Fibroblast of pulmonary artery (primary cell): ENCODE data around the gene MAB21L4.

Experiments used
- DNase-seq: peaks from one replicate; pipeline ENCODE4 v3.0.0-alpha.2; 2010; ENCODE audit warnings: low read depth
- H3K4me3 ChIP-seq: replicated peaks from 2 replicates; pipeline ENCODE4 v1.5.1; 2011; ENCODE audit warnings: low read depth, mild to moderate bottlenecking, control low read depth, low read length, moderate library complexity
- CTCF ChIP-seq: IDR thresholded peaks from 2 replicates; pipeline ENCODE4 v1.5.1; 2011; ENCODE audit warnings: mild to moderate bottlenecking, control low read depth, low read length, inconsistent platforms; ENCODE audit errors: missing control alignments

MAB21L4 gene

GRCh38 chr2:240918258-240919091 is 22.5 kb upstream of the MAB21L4 start:
- H3K4me3 ChIP-seq, result no peak overlapping the region
- no peak for DNase-seq
- TF ChIP-seq CTCF, result no peak

- no peak overlapping the region for H3K4me3 ChIP-seq
- DNase-seq, result no peak
- no peak for TF ChIP-seq CTCF
These were observed 21.8 kb upstream of the MAB21L4 start for GRCh38 chr2:240917684-240918257.

DNA sequence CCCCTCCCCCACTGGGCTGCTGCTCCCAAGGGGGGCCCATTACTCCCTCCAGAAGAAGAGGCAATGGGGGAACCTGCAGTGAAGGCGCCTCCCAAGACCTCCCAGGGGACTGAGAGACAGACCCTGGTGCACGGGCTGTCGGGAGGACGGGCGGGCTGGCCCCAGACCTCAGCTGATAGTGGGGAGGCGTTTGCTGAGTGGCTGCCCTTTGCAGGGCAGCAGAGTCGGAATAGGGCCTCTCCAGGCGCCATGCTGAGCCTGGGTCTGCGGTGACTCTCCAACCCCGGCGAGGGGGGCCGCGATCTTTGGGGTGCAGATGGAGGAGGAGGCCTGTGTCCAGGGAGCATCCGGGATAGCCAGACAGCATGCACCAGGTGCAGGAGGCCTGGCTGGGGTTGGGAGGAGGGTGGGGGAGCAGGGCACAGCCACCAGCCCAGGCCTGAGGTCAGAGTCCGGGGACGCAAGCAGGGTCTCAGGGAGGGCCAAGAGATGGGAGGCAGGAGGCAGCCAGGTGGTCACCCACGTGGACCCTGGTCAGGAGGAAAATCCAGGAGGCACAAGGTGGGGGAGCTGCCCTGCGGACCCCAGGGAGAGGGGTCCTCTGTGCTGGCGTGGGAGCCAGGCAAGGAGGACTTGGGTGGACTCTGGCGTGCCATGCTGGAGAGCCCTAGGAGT is 21.2 kb upstream of the MAB21L4 start:
- DNase-seq, result no peak
- H3K4me3 ChIP-seq, result no peak overlapping the region
- no peak for TF ChIP-seq CTCF

- no peak for TF ChIP-seq CTCF
- H3K4me3 ChIP-seq, result no peak overlapping the region
- peak; percentile 60 for DNase-seq
These were observed 20.6 kb upstream of the MAB21L4 start for GRCh38 chr2:240916571-240917008.

GRCh38 chr2:240915526-240916341 is 19.8 kb upstream of the MAB21L4 start:
- TF ChIP-seq CTCF, result no peak
- H3K4me3 ChIP-seq, result no peak overlapping the region
- no peak for DNase-seq

DNA sequence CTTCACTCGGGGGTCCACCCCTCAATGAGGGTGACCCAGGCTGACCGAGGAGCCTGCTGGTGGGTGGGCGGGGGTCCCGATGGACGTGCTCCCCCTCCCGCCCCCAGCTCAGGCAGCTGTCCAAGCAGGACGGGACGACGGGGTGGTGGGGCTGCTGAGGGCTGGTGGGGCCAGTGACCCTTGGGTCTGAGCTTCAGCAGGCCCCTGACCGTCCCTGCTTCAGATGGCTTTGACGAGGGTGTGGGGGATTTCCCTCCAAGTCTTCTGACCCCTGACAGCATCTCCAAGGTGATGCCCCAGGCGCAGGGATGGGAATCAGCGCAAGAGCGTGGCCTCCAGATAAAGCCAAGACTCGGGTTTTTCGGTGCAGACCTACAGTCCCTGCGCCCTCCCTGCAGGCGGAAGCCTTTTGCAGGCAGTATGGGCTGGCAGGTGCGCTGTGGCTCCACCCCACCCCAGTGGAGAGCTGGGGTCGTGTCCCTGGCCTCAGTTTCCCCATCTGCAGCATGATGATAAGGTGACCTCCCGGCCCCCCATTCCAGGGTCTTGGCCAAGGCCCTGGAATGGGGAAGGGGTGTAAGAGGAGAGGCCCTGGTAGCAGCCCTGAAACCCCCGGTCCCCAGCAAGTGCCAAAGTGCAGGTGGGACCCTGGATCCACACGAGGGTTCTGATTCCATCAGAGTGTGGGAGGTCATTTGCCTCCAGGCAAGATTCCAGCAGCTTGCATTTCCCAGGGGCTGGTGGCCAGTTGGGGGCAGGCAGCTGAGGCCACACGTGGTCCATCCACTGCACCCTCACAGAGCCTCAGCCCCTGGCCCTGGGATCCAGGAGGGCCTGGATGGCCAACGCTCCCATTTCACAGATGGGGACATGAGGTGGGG is 18.9 kb upstream of the MAB21L4 start:
- no peak for TF ChIP-seq CTCF
- H3K4me3 ChIP-seq, result no peak overlapping the region
- DNase-seq, result no peak
